ENCODE data around the gene THAP5.

THAP5 gene

GRCh38 chr7:108598153-108598552 is 28.6 kb upstream of the THAP5 start:
- H3K27ac Mint-ChIP-seq: no peak overlapping the region
- peaks cover 23 to 45% of the 10 kb centered on the region in 2 donors for H3K27me3 Mint-ChIP-seq
- DNase-seq (no peak), ATAC-seq (replicated peaks) (no peak)
- no peaks in the 10 kb centered on the region for H3K9me3 Mint-ChIP-seq
- no peak overlapping the region for H3K4me3 Mint-ChIP-seq
- no peaks in the 10 kb centered on the region for H3K4me1 Mint-ChIP-seq (ENCODE audit: low read depth in 2 of 2)
- H3K36me3 Mint-ChIP-seq (ENCODE audit: insufficient read depth): peaks cover 4% of the 10 kb centered on the region

GRCh38 chr7:108596560-108596959 is 27.1 kb upstream of the THAP5 start:
- DNase-seq (no peak), ATAC-seq (replicated peaks) (no peak)
- Mint-ChIP-seq H3K9me3 (no peaks in the 10 kb centered on the region), H3K27me3 (peaks cover 23 to 44% of the 10 kb centered on the region in 2 donors), H3K27ac (no peak overlapping the region), H3K36me3 (ENCODE audit: insufficient read depth) (peaks cover 7% of the 10 kb centered on the region), H3K4me3 (no peak overlapping the region), H3K4me1 (ENCODE audit: low read depth in 2 of 2) (no peaks in the 10 kb centered on the region)

- ATAC-seq (replicated peaks): no peak
- Mint-ChIP-seq H3K4me3 (no peak overlapping the region), H3K36me3 (ENCODE audit: insufficient read depth) (peaks cover 4% of the 10 kb centered on the region), H3K27ac (no peak overlapping the region), H3K27me3 (peaks cover 12 to 16% of the 10 kb centered on the region in 2 donors), H3K4me1 (ENCODE audit: low read depth in 2 of 2) (no peaks in the 10 kb centered on the region), H3K9me3 (no peaks in the 10 kb centered on the region)
- no peak for DNase-seq
Measured at GRCh38 chr7:108592646-108593201, 23.2 kb upstream of the THAP5 start.

- DNase-seq (no peak), ATAC-seq (replicated peaks) (no peak)
- Mint-ChIP-seq H3K4me1 (ENCODE audit: low read depth in 2 of 2) (no peaks in the 10 kb centered on the region), H3K9me3 (no peaks in the 10 kb centered on the region), H3K4me3 (no peak overlapping the region), H3K27me3 (peaks cover under 1 to 12% of the 10 kb centered on the region in 2 donors), H3K27ac (no peak overlapping the region), H3K36me3 (ENCODE audit: insufficient read depth) (peaks cover 4% of the 10 kb centered on the region)
Measured at GRCh38 chr7:108590606-108591005, 21.1 kb upstream of the THAP5 start.

- no peaks in the 10 kb centered on the region for H3K4me1 Mint-ChIP-seq (ENCODE audit: low read depth in 2 of 2)
- H3K27me3 Mint-ChIP-seq: peaks cover 0 to 12% of the 10 kb centered on the region in 2 donors
- no peak overlapping the region for H3K27ac Mint-ChIP-seq
- H3K36me3 Mint-ChIP-seq (ENCODE audit: insufficient read depth): peaks cover 4% of the 10 kb centered on the region
- H3K9me3 Mint-ChIP-seq: no peaks in the 10 kb centered on the region
- no peak for ATAC-seq (replicated peaks)
- H3K4me3 Mint-ChIP-seq: no peak overlapping the region
- no peak for DNase-seq
Measured at GRCh38 chr7:108589874-108590273, 20.4 kb upstream of the THAP5 start.

- no peak overlapping the region for H3K27ac Mint-ChIP-seq
- H3K4me3 Mint-ChIP-seq: no peak overlapping the region
- DNase-seq (no peak), ATAC-seq (replicated peaks) (no peak)
- H3K9me3 Mint-ChIP-seq: no peaks in the 10 kb centered on the region
- peaks cover 4% of the 10 kb centered on the region for H3K36me3 Mint-ChIP-seq (ENCODE audit: insufficient read depth)
- H3K4me1 Mint-ChIP-seq (ENCODE audit: low read depth in 2 of 2): no peaks in the 10 kb centered on the region
- H3K27me3 Mint-ChIP-seq: peaks cover 0 to 12% of the 10 kb centered on the region in 2 donors
Measured at GRCh38 chr7:108589199-108589598, 19.7 kb upstream of the THAP5 start.

GRCh38 chr7:108586274-108586710 is 16.8 kb upstream of the THAP5 start:
- H3K27me3 Mint-ChIP-seq: peaks cover 0 to 12% of the 10 kb centered on the region in 2 donors
- DNase-seq: no peak
- no peak overlapping the region for H3K4me3 Mint-ChIP-seq
- ATAC-seq (replicated peaks): no peak
- H3K36me3 Mint-ChIP-seq (ENCODE audit: insufficient read depth): no peaks in the 10 kb centered on the region
- no peaks in the 10 kb centered on the region for H3K9me3 Mint-ChIP-seq
- H3K4me1 Mint-ChIP-seq (ENCODE audit: low read depth in 2 of 2): no peaks in the 10 kb centered on the region
- no peak overlapping the region for H3K27ac Mint-ChIP-seq

GRCh38 chr7:108585843-108586242 is 16.3 kb upstream of the THAP5 start:
- Mint-ChIP-seq H3K9me3 (no peaks in the 10 kb centered on the region), H3K36me3 (ENCODE audit: insufficient read depth) (no peaks in the 10 kb centered on the region), H3K4me1 (ENCODE audit: low read depth in 2 of 2) (no peaks in the 10 kb centered on the region), H3K27me3 (peaks cover 0 to 12% of the 10 kb centered on the region in 2 donors), H3K27ac (no peak overlapping the region), H3K4me3 (no peak overlapping the region)
- no peak for ATAC-seq (replicated peaks)
- no peak for DNase-seq

- no peak overlapping the region for H3K4me3 Mint-ChIP-seq
- H3K36me3 Mint-ChIP-seq (ENCODE audit: insufficient read depth): no peaks in the 10 kb centered on the region
- no peaks in the 10 kb centered on the region for H3K27me3 Mint-ChIP-seq
Measured at GRCh38 chr7:108584211-108584610, 14.7 kb upstream of the THAP5 start.

GRCh38 chr7:108581655-108582491 is 12.4 kb upstream of the THAP5 start:
- H3K4me3 Mint-ChIP-seq: no peak overlapping the region
- no peaks in the 10 kb centered on the region for H3K9me3 Mint-ChIP-seq
- H3K36me3 Mint-ChIP-seq (ENCODE audit: insufficient read depth): peaks cover 5% of the 10 kb centered on the region
- H3K27me3 Mint-ChIP-seq: no peaks in the 10 kb centered on the region
- H3K4me1 Mint-ChIP-seq (ENCODE audit: low read depth in 2 of 2): peaks cover under 1 to 1% of the 10 kb centered on the region in 2 donors
- ATAC-seq (replicated peaks) (no peak), DNase-seq (no peak)
- no peak overlapping the region for H3K27ac Mint-ChIP-seq

More at GRCh38 chr7:108584211-108584610, 14.7 kb upstream of the THAP5 start:
- DNase-seq (no peak), ATAC-seq (replicated peaks) (no peak)
- no peaks in the 10 kb centered on the region for H3K4me1 Mint-ChIP-seq (ENCODE audit: low read depth in 2 of 2)
- no peak overlapping the region for H3K27ac Mint-ChIP-seq
- H3K9me3 Mint-ChIP-seq: no peaks in the 10 kb centered on the region

- H3K4me3 Mint-ChIP-seq: no peak overlapping the region
- DNase-seq (no peak), ATAC-seq (replicated peaks) (no peak)
- peaks cover 8% of the 10 kb centered on the region for H3K36me3 Mint-ChIP-seq (ENCODE audit: insufficient read depth)
- no peak overlapping the region for H3K27ac Mint-ChIP-seq
- no peaks in the 10 kb centered on the region for H3K9me3 Mint-ChIP-seq
- H3K27me3 Mint-ChIP-seq: no peaks in the 10 kb centered on the region
- peaks cover 6 to 10% of the 10 kb centered on the region in 2 donors for H3K4me1 Mint-ChIP-seq (ENCODE audit: low read depth in 2 of 2)
Measured at GRCh38 chr7:108580298-108580697, 10.8 kb upstream of the THAP5 start.

- no peak for DNase-seq
- H3K36me3 Mint-ChIP-seq (ENCODE audit: insufficient read depth): peaks cover 20% of the 10 kb centered on the region
- no peaks in the 10 kb centered on the region for H3K27me3 Mint-ChIP-seq
- no peaks in the 10 kb centered on the region for H3K9me3 Mint-ChIP-seq
- no peak overlapping the region for H3K4me3 Mint-ChIP-seq
- ATAC-seq (replicated peaks): no peak
- no peak overlapping the region for H3K27ac Mint-ChIP-seq
- H3K4me1 Mint-ChIP-seq (ENCODE audit: low read depth in 2 of 2): peaks cover 7 to 12% of the 10 kb centered on the region in 2 donors
Measured at GRCh38 chr7:108578937-108579336, 9.4 kb upstream of the THAP5 start.

GRCh38 chr7:108576116-108576515 is 6.6 kb upstream of the THAP5 start:
- Mint-ChIP-seq H3K27ac (no peak overlapping the region), H3K4me1 (ENCODE audit: low read depth in 2 of 2) (peaks cover 16 to 24% of the 10 kb centered on the region in 2 donors)

GRCh38 chr7:108575156-108575555 is 5.7 kb upstream of the THAP5 start:
- no peak for ATAC-seq (replicated peaks)
- no peak for DNase-seq
- H3K27ac Mint-ChIP-seq: no peak overlapping the region
- H3K4me1 Mint-ChIP-seq (ENCODE audit: low read depth in 2 of 2): peaks cover 22 to 32% of the 10 kb centered on the region in 2 donors
- H3K36me3 Mint-ChIP-seq (ENCODE audit: insufficient read depth): peaks cover 52% of the 10 kb centered on the region
- H3K27me3 Mint-ChIP-seq: no peaks in the 10 kb centered on the region
- no peak overlapping the region for H3K4me3 Mint-ChIP-seq
- H3K9me3 Mint-ChIP-seq: no peaks in the 10 kb centered on the region

More at GRCh38 chr7:108576116-108576515, 6.6 kb upstream of the THAP5 start:
- no peak overlapping the region for H3K4me3 Mint-ChIP-seq
- H3K9me3 Mint-ChIP-seq: no peaks in the 10 kb centered on the region
- H3K27me3 Mint-ChIP-seq: no peaks in the 10 kb centered on the region
- DNase-seq (no peak), ATAC-seq (replicated peaks) (no peak)
- peaks cover 46% of the 10 kb centered on the region for H3K36me3 Mint-ChIP-seq (ENCODE audit: insufficient read depth)
